ENCODE results near the gene MMADHC. TPM values are rescaled to one million over a fixed set of nuclear protein-coding genes. Genes with fewer than 3 reads are reported as not detected.

The MMADHC gene
- total RNA-seq, 6 donors from 2014 or later: 21.1 to 80.9 (median 68.9) TPM

DNA sequence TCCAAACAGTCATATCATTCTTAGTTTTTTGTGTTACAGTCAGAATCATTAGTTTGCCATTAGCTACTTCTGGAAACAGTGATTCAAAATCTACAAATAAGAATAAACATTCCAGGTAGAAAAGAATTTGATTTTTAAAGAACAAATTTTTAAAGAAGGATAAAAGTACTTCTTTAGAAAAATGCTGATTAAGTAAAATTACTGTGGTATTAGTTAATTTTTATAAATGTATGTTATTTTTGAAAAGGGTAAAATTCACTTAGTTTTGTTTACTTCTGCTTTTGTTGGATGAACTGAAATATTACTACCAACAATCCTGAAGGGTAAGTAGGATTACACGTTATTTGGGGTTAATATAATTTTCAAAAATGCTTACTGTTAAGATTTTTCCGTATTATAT lies 11.8 kb downstream of the MMADHC start:
- Histone ChIP-seq H3K27me3 (no peaks in the 10 kb centered on the region), H3K36me3 (peaks cover 12 to 90% (median 35%) of the 10 kb centered on the region in 4 donors), H3K9me3 (no peaks in the 10 kb centered on the region), H3K27ac (no peak overlapping the region), H3K4me1 (peaks cover 0 to 8% (median 1%) of the 10 kb centered on the region in 4 donors), H3K4me3 (no peak overlapping the region)
- no peak for DNase-seq
- 82 to 95% methylated on average over 2 of the region's 2 CpGs for WGBS, 2 donors
- TF ChIP-seq, protein P1, sequence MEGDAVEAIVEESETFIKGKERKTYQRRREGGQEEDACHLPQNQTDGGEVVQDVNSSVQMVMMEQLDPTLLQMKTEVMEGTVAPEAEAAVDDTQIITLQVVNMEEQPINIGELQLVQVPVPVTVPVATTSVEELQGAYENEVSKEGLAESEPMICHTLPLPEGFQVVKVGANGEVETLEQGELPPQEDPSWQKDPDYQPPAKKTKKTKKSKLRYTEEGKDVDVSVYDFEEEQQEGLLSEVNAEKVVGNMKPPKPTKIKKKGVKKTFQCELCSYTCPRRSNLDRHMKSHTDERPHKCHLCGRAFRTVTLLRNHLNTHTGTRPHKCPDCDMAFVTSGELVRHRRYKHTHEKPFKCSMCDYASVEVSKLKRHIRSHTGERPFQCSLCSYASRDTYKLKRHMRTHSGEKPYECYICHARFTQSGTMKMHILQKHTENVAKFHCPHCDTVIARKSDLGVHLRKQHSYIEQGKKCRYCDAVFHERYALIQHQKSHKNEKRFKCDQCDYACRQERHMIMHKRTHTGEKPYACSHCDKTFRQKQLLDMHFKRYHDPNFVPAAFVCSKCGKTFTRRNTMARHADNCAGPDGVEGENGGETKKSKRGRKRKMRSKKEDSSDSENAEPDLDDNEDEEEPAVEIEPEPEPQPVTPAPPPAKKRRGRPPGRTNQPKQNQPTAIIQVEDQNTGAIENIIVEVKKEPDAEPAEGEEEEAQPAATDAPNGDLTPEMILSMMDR (IDR thresholded peaks at IDR 0.05): no peak
- TF ChIP-seq POLR2A (IDR thresholded peaks at IDR 0.05): no peak
- TF ChIP-seq EP300 (IDR thresholded peaks at IDR 0.05): no peak
- no peak for TF ChIP-seq POLR2AphosphoS5 (IDR thresholded peaks at IDR 0.05)
- ATAC-seq (ENCODE audit: low FRiP score in 2 of 2): no peak

- H3K9me3 ChIP-seq: no peaks in the 10 kb centered on the region
- TF ChIP-seq, protein P1 (IDR thresholded peaks at IDR 0.05): no peak
- no peak for TF ChIP-seq POLR2A (IDR thresholded peaks at IDR 0.05)
- TF ChIP-seq POLR2AphosphoS5 (IDR thresholded peaks at IDR 0.05): no peak
- TF ChIP-seq EP300 (IDR thresholded peaks at IDR 0.05): no peak
- no peak overlapping the region for H3K4me3 ChIP-seq
- peaks cover 14 to 90% (median 36%) of the 10 kb centered on the region in 4 donors for H3K36me3 ChIP-seq
- H3K27me3 ChIP-seq: no peaks in the 10 kb centered on the region
- peaks cover 0 to 8% (median 1%) of the 10 kb centered on the region in 4 donors for H3K4me1 ChIP-seq
- DNase-seq (no peak), ATAC-seq (ENCODE audit: low FRiP score in 2 of 2) (no peak)
- H3K27ac ChIP-seq: no peak overlapping the region
Measured at GRCh38 chr2:149575277-149575676, 12.3 kb downstream of the MMADHC start.

- 51 to 55% methylated on average over 2 of the region's 2 CpGs for WGBS, 2 donors
- DNase-seq: no peak
- peaks cover 0 to 8% (median 1%) of the 10 kb centered on the region in 4 donors for H3K4me1 ChIP-seq
- H3K36me3 ChIP-seq: peaks cover 24 to 92% (median 39%) of the 10 kb centered on the region in 4 donors
- no peak overlapping the region for H3K27ac ChIP-seq
- no peak for ATAC-seq (ENCODE audit: low FRiP score in 2 of 2)
- H3K4me3 ChIP-seq: no peak overlapping the region
- H3K9me3 ChIP-seq: no peaks in the 10 kb centered on the region
- TF ChIP-seq EP300 (IDR thresholded peaks at IDR 0.05): no peak
- TF ChIP-seq, protein P1 (IDR thresholded peaks at IDR 0.05): peak in 1 of 6 experiments; percentile 17
- no peaks in the 10 kb centered on the region for H3K27me3 ChIP-seq
Measured at GRCh38 chr2:149573760-149574159, 13.8 kb downstream of the MMADHC start.

DNA sequence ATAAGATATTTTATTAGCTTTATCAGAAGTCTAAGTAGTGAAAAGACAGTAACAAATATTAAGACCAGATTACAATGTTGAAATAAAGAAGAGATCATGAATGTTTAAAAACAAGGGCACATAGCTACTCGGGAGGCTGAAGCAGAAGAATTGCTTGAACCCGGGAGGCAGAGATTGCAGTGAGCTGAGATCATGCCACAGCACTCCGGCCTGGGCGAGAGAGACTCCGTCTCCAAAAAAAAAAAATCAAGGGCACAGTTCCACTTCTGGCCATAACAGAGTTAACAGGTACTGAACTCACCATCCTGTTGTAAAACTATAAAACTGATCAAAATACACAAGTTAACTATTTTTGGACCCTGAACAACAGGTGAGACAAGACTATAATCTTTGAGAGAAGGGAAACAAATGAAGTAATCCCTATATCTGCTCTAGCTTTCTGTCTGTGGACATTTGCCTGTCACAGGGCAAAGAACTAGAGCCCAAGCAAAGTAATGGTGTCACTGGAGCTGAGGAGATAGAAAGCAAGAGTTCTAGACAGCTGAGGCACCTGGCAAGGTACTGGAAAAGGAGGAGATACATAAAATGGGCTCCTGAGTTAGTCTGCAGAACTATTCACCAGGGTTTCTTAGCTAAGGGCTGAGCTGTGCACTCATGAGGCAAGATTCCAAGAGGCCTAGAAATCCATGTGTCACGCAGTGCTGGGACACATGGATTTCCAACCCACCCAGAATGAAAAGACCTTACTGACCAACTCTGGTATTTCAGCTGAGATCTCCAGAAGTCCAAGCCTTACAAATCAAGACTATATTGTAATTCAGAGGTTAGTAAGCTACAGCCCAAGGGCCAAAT lies 15.2 kb downstream of the MMADHC start:
- no peak for DNase-seq
- H3K27ac ChIP-seq: no peak overlapping the region
- H3K9me3 ChIP-seq: no peaks in the 10 kb centered on the region
- H3K36me3 ChIP-seq: peaks cover 24 to 92% (median 37%) of the 10 kb centered on the region in 4 donors
- H3K27me3 ChIP-seq: no peaks in the 10 kb centered on the region
- no peak overlapping the region for H3K4me3 ChIP-seq
- 75 to 89% methylated on average over 6 of the region's 6 CpGs for WGBS, 2 donors
- peaks cover 0 to 8% (median 1%) of the 10 kb centered on the region in 4 donors for H3K4me1 ChIP-seq
- TF ChIP-seq POLR2AphosphoS5 (IDR thresholded peaks at IDR 0.05) (no peak), POLR2A (IDR thresholded peaks at IDR 0.05) (no peak), EP300 (IDR thresholded peaks at IDR 0.05) (no peak)
- TF ChIP-seq, protein P1 (IDR thresholded peaks at IDR 0.05): no peak
- ATAC-seq (ENCODE audit: low FRiP score in 2 of 2): peak in 1 of 2 donors; percentile 50
